GM23338 (cell line): Measurements from ENCODE around the gene CHP2. TPM values are rescaled to one million over a fixed set of nuclear protein-coding genes. Genes with fewer than 3 reads are reported as not detected.

Experiments
- ATAC-seq: fragments of 200-7000 bp; cut with Tn5 transposase; 3 replicates; pipeline ENCODE4 v1.9.1; 2020
- DNase-seq: peaks from one replicate; pipeline ENCODE4 v3.0.0-alpha.2; 2015; ENCODE audit warnings: low spot score
- H2AFZ ChIP-seq: fragments of 200-600 bp; sonication (generic); 2 replicates; pipeline ENCODE4 v1.8.0; 2016; ENCODE audit warnings: antibody characterized with exemption, mild to moderate bottlenecking, moderate library complexity
- H3F3A ChIP-seq: fragments of 200-600 bp; sonication (generic); replicated peaks from 2 replicates; pipeline ENCODE4 v1.8.0; 2017; ENCODE audit warnings: antibody characterized with exemption, mixed run types, low read depth
- H3K27ac ChIP-seq: fragments of 200-600 bp; sonication (generic); 2 replicates; pipeline ENCODE4 v1.6.1; 2016; ENCODE audit warnings: low read depth
- H3K27me3 ChIP-seq: fragments of 200-600 bp; sonication (generic); 2 replicates; pipeline ENCODE4 v1.8.0; 2016; ENCODE audit warnings: mild to moderate bottlenecking, mixed run types, moderate library complexity; ENCODE audit not compliant: insufficient read depth
- H3K36me3 ChIP-seq: fragments of 200-600 bp; sonication (generic); 2 replicates; pipeline ENCODE4 v1.8.0; 2016; ENCODE audit warnings: mild to moderate bottlenecking; ENCODE audit not compliant: insufficient read depth
- H3K4me1 ChIP-seq: fragments of 200-600 bp; sonication (generic); 2 replicates; pipeline ENCODE4 v1.8.0; 2016; ENCODE audit warnings: mild to moderate bottlenecking, moderate library complexity; ENCODE audit not compliant: insufficient read depth
- H3K4me2 ChIP-seq: fragments of 200-600 bp; sonication (generic); 2 replicates; pipeline ENCODE4 v1.7.1; 2017; ENCODE audit warnings: mixed run types
- H3K4me3 ChIP-seq: fragments of 200-600 bp; sonication (generic); 2 replicates; pipeline ENCODE4 v1.6.1; 2016; ENCODE audit warnings: mixed run types
- H3K79me2 ChIP-seq: fragments of 200-600 bp; sonication (generic); replicated peaks from 2 replicates; pipeline ENCODE4 v1.8.0; 2017; ENCODE audit warnings: mild to moderate bottlenecking; ENCODE audit not compliant: insufficient read depth
- H3K9me2 ChIP-seq: fragments of 200-600 bp; sonication (generic); 2 replicates; pipeline ENCODE4 v1.8.0; 2017; ENCODE audit not compliant: insufficient read depth
- H4K20me1 ChIP-seq: fragments of 200-600 bp; sonication (generic); replicated peaks from 2 replicates; pipeline ENCODE4 v1.8.0; 2017; ENCODE audit warnings: mild to moderate bottlenecking; ENCODE audit not compliant: insufficient read depth
- H3K27ac Mint-ChIP-seq: 2 replicates; pipeline ENCODE4 v1.8.0; 2020; ENCODE audit warnings: inconsistent platforms, mild to moderate bottlenecking, moderate library complexity, mixed read lengths
- H3K27me3 Mint-ChIP-seq: 3 replicates; pipeline ENCODE4 v1.8.0; 2022; ENCODE audit warnings: low read depth, mild to moderate bottlenecking, moderate library complexity, mixed read lengths, inconsistent platforms; ENCODE audit not compliant: insufficient read depth, poor library complexity
- H3K36me3 Mint-ChIP-seq: 3 replicates; pipeline ENCODE4 v1.8.0; 2021; ENCODE audit warnings: low read depth, mild to moderate bottlenecking, inconsistent platforms, moderate library complexity, mixed read lengths
- H3K4me1 Mint-ChIP-seq: 3 replicates; pipeline ENCODE4 v1.8.0; 2020; ENCODE audit warnings: mild to moderate bottlenecking, inconsistent platforms, mixed read lengths
- H3K4me3 Mint-ChIP-seq: 3 replicates; pipeline ENCODE4 v1.8.0; 2021; ENCODE audit warnings: moderate library complexity, mild to moderate bottlenecking, inconsistent platforms, mixed read lengths
- H3K9me3 Mint-ChIP-seq: 3 replicates; pipeline ENCODE4 v1.8.0; 2020; ENCODE audit warnings: moderate library complexity, mild to moderate bottlenecking, inconsistent platforms, mixed read lengths
- EZH2 ChIP-seq: fragments of 200-600 bp; sonication (generic); IDR thresholded peaks from one replicate; pipeline ENCODE4 v1.8.0; 2017; ENCODE audit warnings: antibody characterized with exemption, mild to moderate bottlenecking, low read depth; ENCODE audit not compliant: unreplicated experiment
- EZH2phosphoT487 ChIP-seq: fragments of 200-600 bp; sonication (generic); IDR thresholded peaks from one replicate; pipeline ENCODE4 v1.8.1; 2018; ENCODE audit warnings: antibody characterized with exemption; ENCODE audit not compliant: unreplicated experiment
- NANOG ChIP-seq: IDR thresholded peaks from 2 replicates; pipeline ENCODE4 v1.6.1; 2016; ENCODE audit warnings: antibody characterized with exemption, borderline replicate concordance
- POLR2AphosphoS5 ChIP-seq: IDR thresholded peaks from 2 replicates; pipeline ENCODE4 v1.6.1; 2016; ENCODE audit warnings: antibody characterized with exemption, low read depth
- REST ChIP-seq: IDR thresholded peaks from one replicate; pipeline ENCODE4 v1.6.1; 2018; ENCODE audit warnings: antibody characterized with exemption; ENCODE audit not compliant: unreplicated experiment
- ZNF114 ChIP-seq: fragments of 250-450 bp; sonication (Bioruptor Pico); IDR thresholded peaks from 2 replicates; pipeline ENCODE4 v1.5.0; 2020; ENCODE audit warnings: mild to moderate bottlenecking, moderate library complexity
- polyA plus RNA-seq: library from polyadenylated mRNA; unstranded; fragments of >200 nt; fragmentation: Nextera tagmentation; extraction: Ambion mirVana; gene quantifications from 2 replicates; pipeline ENCODE4 v1.2.1, GENCODE V29; 2016
- total RNA-seq: library from RNA; depleted of rRNA; stranded (reverse); fragments of >200 nt; shearing (Covaris generic); gene quantifications from 2 replicates; pipeline ENCODE4 v1.2.3, GENCODE V29; 2014
- TF ChIP-seq, protein P1 (sequence below): IDR thresholded peaks from 2 replicates; pipeline ENCODE4 v1.6.1; 2016; ENCODE audit warnings: antibody characterized with exemption
- TF ChIP-seq, protein P2 (sequence below), 2 experiments: fragments of 200-600 bp in 1 of 2; sonication (generic) in 1 of 2; conservative IDR thresholded peaks; 2 replicates each; pipeline versions ENCODE4 v1.5.1 to v1.6.1; 2016 to 2017; ENCODE audit warnings: antibody characterized with exemption in 2 of 2, low read depth in 2 of 2, mild to moderate bottlenecking in 2 of 2, moderate library complexity in 1 of 2

The CHP2 gene
- total and polyA plus RNA-seq, 2 experiments from 2014 or later = 2.3 to 3.7 TPM

DNA sequence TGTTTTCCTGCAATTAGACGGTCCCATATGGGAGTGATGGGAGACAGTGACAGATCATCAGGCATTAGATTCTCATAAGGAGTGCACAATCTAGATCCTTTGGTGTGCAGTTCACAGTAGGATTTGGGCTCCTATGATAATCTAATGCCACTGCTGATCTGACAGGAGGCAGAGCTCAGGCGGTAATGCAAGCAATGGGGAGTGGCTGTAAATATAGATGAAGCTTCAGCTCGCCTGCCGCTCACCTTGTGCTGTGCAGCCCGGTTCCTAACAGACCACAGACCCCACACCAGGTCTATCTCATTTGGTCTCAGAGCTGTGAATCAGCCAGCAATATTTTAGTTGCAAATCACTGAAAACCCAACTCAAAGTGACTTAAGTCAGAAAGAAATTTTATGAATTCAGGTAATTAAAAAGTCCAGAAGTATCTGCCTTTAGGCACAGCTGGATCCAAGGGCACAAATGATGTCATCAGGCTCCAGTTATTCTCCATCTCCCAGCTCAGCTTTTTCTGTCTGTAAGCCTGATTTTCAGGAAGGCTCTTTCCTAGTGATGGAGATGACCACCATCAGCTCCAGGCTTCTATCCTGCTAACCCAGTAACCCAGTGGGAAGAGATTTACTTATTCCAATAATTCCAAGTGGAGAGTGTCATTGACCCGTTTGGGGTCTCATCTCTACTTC is 3.3 kb downstream of the CHP2 start:
- peaks cover 39% of the 10 kb centered on the region for H3K27me3 ChIP-seq
- no peak overlapping the region for H3K4me2 ChIP-seq
- H3K4me3 Mint-ChIP-seq = no peak overlapping the region
- no peak overlapping the region for H3K4me3 ChIP-seq
- H3K27ac ChIP-seq = no peak overlapping the region
- H3K9me3 Mint-ChIP-seq = peaks cover 11% of the 10 kb centered on the region
- 0 out of 2 replicates have a peak, but pooled peaks cover 2% of the 10 kb centered on the region for H3F3A ChIP-seq
- no peaks in the 10 kb centered on the region for H3K4me1 Mint-ChIP-seq
- ATAC-seq (no peak), DNase-seq (no peak)
- peaks cover 14% of the 10 kb centered on the region for H3K27me3 Mint-ChIP-seq
- no peaks in the 10 kb centered on the region for H3K9me2 ChIP-seq
- TF ChIP-seq ZNF114 (CRISPR knock-in tag) = no peak
- no peak for TF ChIP-seq REST
- TF ChIP-seq EZH2 = no peak
- no peak for TF ChIP-seq POLR2AphosphoS5
- TF ChIP-seq NANOG = no peak
- TF ChIP-seq, protein P1, sequence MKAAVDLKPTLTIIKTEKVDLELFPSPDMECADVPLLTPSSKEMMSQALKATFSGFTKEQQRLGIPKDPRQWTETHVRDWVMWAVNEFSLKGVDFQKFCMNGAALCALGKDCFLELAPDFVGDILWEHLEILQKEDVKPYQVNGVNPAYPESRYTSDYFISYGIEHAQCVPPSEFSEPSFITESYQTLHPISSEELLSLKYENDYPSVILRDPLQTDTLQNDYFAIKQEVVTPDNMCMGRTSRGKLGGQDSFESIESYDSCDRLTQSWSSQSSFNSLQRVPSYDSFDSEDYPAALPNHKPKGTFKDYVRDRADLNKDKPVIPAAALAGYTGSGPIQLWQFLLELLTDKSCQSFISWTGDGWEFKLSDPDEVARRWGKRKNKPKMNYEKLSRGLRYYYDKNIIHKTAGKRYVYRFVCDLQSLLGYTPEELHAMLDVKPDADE = no peak
- TF ChIP-seq, protein P2, sequence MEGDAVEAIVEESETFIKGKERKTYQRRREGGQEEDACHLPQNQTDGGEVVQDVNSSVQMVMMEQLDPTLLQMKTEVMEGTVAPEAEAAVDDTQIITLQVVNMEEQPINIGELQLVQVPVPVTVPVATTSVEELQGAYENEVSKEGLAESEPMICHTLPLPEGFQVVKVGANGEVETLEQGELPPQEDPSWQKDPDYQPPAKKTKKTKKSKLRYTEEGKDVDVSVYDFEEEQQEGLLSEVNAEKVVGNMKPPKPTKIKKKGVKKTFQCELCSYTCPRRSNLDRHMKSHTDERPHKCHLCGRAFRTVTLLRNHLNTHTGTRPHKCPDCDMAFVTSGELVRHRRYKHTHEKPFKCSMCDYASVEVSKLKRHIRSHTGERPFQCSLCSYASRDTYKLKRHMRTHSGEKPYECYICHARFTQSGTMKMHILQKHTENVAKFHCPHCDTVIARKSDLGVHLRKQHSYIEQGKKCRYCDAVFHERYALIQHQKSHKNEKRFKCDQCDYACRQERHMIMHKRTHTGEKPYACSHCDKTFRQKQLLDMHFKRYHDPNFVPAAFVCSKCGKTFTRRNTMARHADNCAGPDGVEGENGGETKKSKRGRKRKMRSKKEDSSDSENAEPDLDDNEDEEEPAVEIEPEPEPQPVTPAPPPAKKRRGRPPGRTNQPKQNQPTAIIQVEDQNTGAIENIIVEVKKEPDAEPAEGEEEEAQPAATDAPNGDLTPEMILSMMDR (conservative IDR thresholded peaks at IDR 0.05; ENCODE audit: low read depth in 2 of 2) = no peak
- TF ChIP-seq EZH2phosphoT487 = no peak
- no peak overlapping the region for H3K27ac Mint-ChIP-seq
- no peaks in the 10 kb centered on the region for H4K20me1 ChIP-seq
- no peaks in the 10 kb centered on the region for H3K79me2 ChIP-seq
- H3K36me3 ChIP-seq = no peaks in the 10 kb centered on the region
- H3K36me3 Mint-ChIP-seq = peaks cover 12% of the 10 kb centered on the region; the same call in 2 of the 3 replicates
- peaks cover 5% of the 10 kb centered on the region; the same call in 1 of the 2 replicates for H3K4me1 ChIP-seq
- H2AFZ ChIP-seq = no peak overlapping the region

DNA sequence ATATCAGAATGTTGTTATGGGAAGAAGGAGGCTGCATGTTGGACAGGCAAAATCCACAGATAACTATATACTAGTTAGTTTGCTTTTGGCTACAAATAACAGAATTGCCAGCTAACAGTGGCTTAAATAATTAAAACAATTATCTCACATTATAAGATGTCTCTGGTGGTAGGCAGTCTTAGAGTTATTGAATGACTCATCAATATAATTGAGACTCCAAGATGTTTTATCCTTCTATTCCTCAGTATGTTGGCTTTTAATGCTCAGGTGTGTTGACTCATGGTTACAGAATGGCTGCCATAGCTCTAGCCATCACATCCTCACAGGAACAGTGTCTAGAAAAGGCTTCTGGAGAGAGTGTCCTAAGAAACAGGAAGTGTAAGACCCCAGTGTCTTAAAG is 11.1 kb downstream of the CHP2 start:
- no peak overlapping the region for H2AFZ ChIP-seq
- no peak for ATAC-seq
- no peaks in the 10 kb centered on the region for H3F3A ChIP-seq
- H3K9me3 Mint-ChIP-seq = no peaks in the 10 kb centered on the region
- H3K4me3 Mint-ChIP-seq = no peak overlapping the region
- no peaks in the 10 kb centered on the region for H3K4me1 Mint-ChIP-seq
- no peaks in the 10 kb centered on the region for H3K4me1 ChIP-seq
- H3K4me2 ChIP-seq = no peak overlapping the region
- H3K79me2 ChIP-seq = no peaks in the 10 kb centered on the region
- no peaks in the 10 kb centered on the region for H4K20me1 ChIP-seq
- H3K27me3 ChIP-seq = no peaks in the 10 kb centered on the region
- H3K9me2 ChIP-seq = no peaks in the 10 kb centered on the region
- H3K4me3 ChIP-seq = no peak overlapping the region
- H3K27ac ChIP-seq = no peak overlapping the region
- no peak for DNase-seq
- no peak overlapping the region for H3K27ac Mint-ChIP-seq
- peaks cover 4% of the 10 kb centered on the region for H3K27me3 Mint-ChIP-seq
- no peaks in the 10 kb centered on the region for H3K36me3 ChIP-seq
- no peaks in the 10 kb centered on the region for H3K36me3 Mint-ChIP-seq
- TF ChIP-seq ZNF114 (CRISPR knock-in tag) (no peak), REST (no peak), EZH2phosphoT487 (no peak)
- TF ChIP-seq, protein P2 (conservative IDR thresholded peaks at IDR 0.05; ENCODE audit: low read depth in 2 of 2) = no peak
- TF ChIP-seq, protein P1 = no peak
